Measurements from ENCODE around the gene ETV6.

ETV6 gene

GRCh38 chr12:11694528-11694927, 45.1 kb downstream of the ETV6 start:
- no peak for DNase-seq (ENCODE audit: low read depth)

DNA sequence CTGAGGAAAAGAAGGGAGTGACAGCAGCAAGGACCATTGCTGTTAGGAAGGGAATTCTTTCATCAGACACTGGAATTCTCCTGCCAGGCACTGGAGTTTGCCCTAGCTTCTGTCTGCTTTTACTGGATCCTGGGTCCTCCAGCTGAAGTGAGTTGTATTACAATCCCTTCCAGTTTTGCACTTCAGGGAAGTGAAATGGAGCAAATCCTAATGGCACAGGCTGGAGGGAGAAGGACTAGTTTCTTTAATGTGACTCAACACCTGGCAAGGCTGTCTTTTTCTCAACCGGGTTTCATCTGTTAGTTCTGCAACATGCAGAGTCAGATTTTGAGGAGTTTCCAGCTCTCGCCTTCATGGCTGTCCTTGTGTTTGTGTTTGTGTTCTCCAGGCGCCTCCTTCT, 45.8 kb downstream of the ETV6 start:
- no peak for DNase-seq (ENCODE audit: low read depth)

DNA sequence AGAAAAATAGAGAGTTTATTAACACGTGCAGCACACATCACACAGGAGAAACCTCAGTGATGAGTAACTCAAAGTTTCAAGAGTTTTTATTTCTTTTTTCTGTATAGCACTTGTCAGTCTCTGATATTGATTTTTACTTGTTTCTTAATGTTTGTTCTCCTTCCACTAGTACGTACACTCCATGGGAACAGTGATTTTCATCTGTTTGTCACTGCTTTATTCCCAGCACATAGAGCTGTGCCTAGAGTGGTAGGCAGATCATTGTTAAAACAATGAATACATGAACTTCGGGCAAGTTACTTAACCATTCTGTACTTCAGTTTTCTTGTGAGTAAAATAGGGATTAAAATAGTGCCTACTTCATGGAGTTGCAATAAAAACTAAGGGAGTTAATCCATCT, 46.6 kb downstream of the ETV6 start:
- no peak for DNase-seq (ENCODE audit: low read depth)

DNA sequence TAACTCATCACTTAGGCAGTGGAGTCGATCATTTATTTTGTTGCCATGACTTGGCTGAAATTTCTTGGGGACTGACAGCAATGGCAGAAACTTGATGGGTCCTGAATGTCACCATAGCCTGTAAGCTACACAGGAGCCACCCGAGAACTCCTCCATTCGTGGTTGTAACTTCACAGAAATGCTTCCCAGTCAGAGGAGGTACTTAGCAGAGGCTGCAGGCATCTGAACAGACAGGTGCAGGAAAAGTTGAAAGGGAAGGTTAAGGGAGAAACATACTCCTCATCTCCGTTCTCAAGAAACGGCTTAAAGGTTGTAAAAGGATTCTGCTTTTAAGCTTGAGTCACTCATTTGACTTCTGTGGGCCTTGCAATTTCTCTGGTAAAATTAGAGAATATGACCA, 47.7 kb downstream of the ETV6 start:
- no peak for DNase-seq (ENCODE audit: low read depth)

DNA sequence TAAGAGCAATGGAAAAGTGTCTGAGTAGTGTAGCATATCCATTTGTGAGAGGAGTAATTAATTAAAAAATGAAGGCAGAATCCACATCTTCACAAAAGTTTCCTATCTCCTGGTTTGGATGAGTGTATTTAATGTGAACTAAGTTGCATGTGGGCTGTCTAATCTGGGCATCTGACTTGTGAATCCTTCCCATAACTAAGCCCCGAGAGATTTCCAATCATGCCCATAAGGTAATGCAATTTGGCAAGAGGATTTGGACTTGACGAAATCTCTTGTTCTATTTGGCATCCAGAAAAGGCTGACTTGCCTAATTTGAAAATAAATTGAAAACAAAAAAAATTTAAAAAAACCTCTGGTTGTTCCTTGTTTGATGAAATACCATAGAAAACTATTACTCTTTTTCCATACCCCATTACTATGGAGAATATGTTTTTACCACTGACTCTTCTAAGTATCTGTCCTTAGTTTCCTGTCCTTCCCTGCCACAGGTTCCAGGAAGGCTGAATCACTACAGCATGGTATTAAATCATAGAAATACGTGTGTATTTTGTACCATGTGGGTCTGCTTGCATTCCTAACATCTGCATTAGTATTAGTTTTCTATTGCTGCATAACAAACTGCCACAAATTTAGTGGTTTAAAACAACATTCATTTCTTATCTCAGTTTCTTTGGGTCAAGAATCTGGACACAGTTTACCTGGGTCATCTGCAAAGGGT, 48.4 kb downstream of the ETV6 start:
- DNase-seq (ENCODE audit: low read depth), result no peak

GRCh38 chr12:11698729-11699128, 49.3 kb downstream of the ETV6 start:
- no peak for DNase-seq (ENCODE audit: low read depth)

DNA sequence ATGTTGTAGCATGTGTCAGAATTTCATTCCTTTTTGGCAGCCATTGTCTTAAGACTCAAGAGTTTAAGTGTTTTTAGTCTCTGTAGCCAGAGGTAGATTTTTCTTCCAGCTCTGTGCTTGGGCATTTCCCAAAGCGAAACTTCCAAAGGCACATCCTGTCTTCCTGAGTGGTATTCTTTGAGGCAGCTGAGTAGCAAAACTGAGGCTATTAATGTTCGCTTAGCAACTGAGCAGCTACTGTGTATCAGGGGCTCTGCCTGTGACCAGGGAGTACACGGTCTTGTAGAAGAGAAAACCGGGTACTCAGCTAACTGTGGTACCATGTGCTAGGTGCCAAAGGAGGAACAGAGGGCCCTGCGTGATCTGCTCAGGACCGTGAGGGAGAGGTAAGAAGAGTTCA, 52.0 kb downstream of the ETV6 start:
- DNase-seq (ENCODE audit: low read depth), result no peak

- no peak for DNase-seq (ENCODE audit: low read depth)
Observed at GRCh38 chr12:11702959-11703358, 53.5 kb downstream of the ETV6 start.

DNA sequence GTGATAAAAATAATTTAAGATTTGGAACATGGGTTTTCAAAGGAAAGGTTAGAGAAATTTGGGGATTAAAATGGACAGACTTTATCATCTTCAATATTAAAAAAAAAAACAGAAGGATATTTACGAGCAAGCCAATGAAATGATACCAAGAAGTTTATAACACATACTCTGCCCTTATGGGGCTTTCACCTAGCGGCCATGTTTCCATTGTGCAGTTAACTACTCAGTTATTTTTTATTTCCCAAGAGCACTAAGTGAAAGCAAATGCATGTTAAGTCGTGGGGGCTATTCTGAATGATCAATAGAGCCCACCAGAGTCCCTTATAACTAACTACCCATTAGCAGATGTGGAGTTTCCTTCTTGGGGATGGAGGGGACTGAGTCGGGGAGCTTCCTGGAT, 53.9 kb downstream of the ETV6 start:
- DNase-seq (ENCODE audit: low read depth), result no peak

- no peak for DNase-seq (ENCODE audit: low read depth)
Observed at GRCh38 chr12:11704089-11704488, 54.6 kb downstream of the ETV6 start.

GRCh38 chr12:11705010-11705409, 55.5 kb downstream of the ETV6 start:
- peak; percentile 57 for DNase-seq (ENCODE audit: low read depth)

DNA sequence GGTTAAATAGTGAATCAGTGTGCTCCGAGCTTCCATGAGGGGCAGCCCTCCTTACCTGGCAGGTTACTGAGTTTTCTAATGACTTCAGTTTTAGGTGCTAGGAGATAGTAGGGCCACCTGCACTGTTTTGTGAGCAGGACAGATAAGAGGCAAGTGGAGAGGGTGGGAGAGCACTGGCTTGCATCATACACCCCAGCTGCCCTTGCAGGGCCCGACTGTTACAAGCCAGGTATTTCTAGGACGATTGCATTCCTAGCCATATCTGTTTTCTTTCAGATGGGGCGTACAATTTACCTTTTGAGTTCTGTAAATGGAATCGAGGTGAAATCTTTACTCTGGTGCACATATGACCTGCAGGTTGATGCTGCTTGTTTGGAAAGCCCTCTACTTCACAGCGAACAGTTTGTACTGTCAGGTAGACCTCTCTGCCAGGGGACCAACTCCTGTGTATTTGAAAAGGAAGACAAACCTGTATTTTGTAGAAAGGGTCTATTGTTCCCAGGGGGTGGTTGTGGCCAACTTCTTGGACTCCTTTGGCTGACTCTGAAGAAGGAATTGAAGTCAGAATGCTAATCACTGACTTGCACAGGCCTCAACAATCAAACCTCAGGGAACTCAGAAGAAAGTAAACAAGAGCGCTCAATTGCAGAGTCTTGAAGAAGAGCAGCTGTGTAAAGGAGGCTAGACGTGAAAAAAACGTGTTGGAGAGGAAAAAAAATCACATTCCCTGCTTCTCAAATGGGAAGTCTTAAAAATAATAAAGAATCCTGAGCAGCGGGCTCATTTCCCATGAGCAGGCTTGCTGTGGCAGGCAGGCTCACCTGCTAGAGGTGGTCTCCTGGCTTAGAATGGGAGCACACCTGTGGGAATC, 57.3 kb downstream of the ETV6 start:
- DNase-seq (ENCODE audit: low read depth), result no peak

DNA sequence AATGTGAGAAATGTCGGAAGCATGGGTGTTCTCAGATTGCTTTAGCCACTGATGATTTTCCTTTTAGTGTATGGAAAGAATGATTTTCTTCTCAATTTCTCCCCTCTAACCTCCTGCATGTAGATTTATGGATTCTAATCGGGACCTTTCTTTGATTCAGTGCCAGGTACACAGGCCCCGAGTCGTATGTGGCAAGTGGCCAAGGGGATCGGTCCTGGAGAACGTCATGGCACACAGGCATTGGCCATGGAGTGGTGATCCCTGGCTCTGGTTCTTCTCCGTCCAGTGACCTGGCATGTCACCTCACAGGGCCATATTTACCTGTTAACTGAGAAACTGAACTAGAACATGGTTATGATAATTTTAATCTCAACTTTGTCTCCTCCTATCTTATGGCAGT, 58.1 kb downstream of the ETV6 start:
- DNase-seq (ENCODE audit: low read depth), result no peak

GRCh38 chr12:11709513-11709912, 60.0 kb downstream of the ETV6 start:
- no peak for DNase-seq (ENCODE audit: low read depth)

- no peak for DNase-seq (ENCODE audit: low read depth)
Observed at GRCh38 chr12:11710431-11710830, 61.0 kb downstream of the ETV6 start.

DNA sequence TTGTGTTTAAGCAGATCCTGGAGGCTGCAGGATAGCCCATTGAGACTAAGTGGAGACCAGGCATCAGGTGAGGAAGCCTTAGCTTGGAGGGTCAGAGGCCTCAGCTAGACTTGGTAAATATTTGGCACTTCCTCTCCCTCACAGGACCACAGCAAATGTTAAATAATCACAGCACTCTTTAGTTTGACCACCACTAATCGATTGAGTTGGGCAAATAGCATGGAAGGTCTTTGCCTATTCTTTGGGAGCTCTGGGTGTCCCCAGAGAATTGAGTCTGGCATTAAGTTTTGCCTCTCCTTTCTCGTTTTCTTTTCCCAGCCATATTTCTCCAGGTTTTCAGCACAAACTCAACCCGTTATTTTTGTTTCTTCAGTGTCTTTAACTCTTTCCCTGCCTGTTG, 61.4 kb downstream of the ETV6 start:
- no peak for DNase-seq (ENCODE audit: low read depth)

DNA sequence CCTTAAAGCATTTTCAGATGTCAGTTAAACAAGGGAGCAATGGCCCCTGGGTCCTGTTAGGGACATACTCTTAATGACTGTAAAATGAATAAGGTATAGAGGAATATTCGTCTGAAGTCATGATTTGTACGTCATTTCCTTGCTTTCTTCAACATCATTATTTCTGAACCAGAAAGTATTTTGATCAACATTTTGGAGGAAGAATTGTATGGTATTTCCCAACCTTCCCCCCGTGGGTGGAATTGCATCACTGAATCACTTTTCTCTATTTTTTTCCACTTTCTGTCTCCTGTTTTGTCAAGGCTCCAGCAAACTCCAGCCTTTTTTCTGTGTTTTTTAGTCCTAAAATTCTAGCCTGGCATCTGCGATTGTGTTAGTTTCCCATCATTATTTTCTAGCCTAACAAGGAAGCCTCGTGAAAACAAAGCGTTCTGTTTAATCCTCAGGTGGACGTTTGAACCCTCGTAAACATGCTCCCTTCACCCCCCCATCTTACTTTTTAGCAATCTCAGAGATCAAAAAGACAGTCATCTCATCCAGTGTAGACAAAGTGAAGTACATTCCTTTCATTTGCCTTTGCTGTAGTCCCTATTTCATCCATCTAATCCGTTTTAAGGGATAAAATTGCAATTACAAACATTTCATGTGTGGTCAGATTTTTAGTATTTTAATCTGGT, 62.3 kb downstream of the ETV6 start:
- no peak for DNase-seq (ENCODE audit: low read depth)

DNA sequence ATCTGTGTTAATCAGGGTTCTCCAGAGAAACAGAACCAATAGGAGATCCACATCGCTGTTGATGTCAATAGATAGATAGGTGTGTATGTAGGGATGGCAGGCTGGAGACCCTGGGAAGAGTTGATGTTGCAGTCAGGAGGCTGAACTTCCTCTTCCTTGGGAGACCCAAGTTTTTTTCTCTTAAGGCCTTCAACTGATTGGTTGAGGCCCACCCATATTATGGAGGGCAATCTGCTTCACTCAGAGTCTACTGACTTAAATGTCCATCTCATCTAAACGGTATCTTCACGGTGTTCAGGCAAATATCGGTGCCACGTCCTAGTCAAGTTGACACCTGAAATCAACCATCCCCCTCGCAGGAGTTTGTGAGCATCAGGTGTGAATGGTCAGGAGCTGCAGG, 63.0 kb downstream of the ETV6 start:
- no peak for DNase-seq (ENCODE audit: low read depth)

- no peak for DNase-seq (ENCODE audit: low read depth)
Observed at GRCh38 chr12:11713202-11713601, 63.7 kb downstream of the ETV6 start.

GRCh38 chr12:11714626-11715025, 65.2 kb downstream of the ETV6 start:
- DNase-seq (ENCODE audit: low read depth), result no peak

DNA sequence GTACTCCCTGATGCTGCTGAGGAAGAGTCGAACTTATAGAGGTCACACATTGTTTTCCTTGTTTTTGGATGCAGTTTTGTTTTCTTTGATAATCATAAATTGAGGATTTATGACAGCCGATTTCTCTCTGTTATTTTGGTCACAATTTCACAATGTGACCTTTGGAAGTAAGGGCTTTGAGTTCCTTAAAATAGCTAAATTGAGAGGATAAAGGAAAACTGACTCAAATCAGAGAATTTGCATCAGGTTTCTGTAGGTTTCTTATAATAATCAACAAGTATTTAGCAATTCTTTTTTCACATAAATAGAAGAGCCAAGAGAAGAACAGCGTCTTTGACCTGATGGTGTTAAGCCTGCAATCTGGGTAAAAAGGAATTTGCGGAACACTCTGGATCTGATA, 66.1 kb downstream of the ETV6 start:
- DNase-seq (ENCODE audit: low read depth), result no peak

GRCh38 chr12:11716794-11717518, 67.5 kb downstream of the ETV6 start:
- no peak for DNase-seq (ENCODE audit: low read depth)

Measured in fibroblast of the conjunctiva (primary cell).